OCI-LY7 (cell line): ENCODE measurements around the gene CMC1. TPM values are rescaled to one million over a fixed set of nuclear protein-coding genes. Genes with fewer than 3 reads are reported as not detected.

Experiments used
- BruUV-seq: library from RNA; stranded (reverse); fragments of 400-500 nt; replicated peaks from 2 replicates; lab custom pipeline; 2021; lab: Mats Ljungman, UMichigan
- CTCF ChIA-PET: fragments of 300-600 bp; sonication (Branson Sonifier 250); formaldehyde crosslinking; loops from one replicate; lab custom pipeline; 2022; ENCODE audit warnings: antibody characterized with exemption; ENCODE audit not compliant: unreplicated experiment; lab: Charles Lee
- POLR2A ChIA-PET: fragments of 300-600 bp; sonication (Branson Sonifier 250); formaldehyde crosslinking; loops from one replicate; lab custom pipeline; 2022; ENCODE audit warnings: antibody characterized with exemption; lab: Charles Lee
- DNase-seq: peaks from one replicate; pipeline ENCODE4 v3.0.0-alpha.2; 2015; ENCODE audit warnings: low spot score
- H2AFZ ChIP-seq: fragments of 200-600 bp; sonication (generic), shearing (Covaris generic); 2 replicates; pipeline ENCODE4 v1.6.1; 2014; ENCODE audit warnings: mild to moderate bottlenecking, antibody characterized with exemption, low read length, moderate library complexity
- H3K27ac ChIP-seq: fragments of 200-600 bp; sonication (generic); 2 replicates; pipeline ENCODE4 v1.5.1; 2014; ENCODE audit warnings: mixed run types, low read depth, mild to moderate bottlenecking, moderate library complexity, low read length, inconsistent platforms; ENCODE audit not compliant: poor library complexity, severe bottlenecking
- H3K36me3 ChIP-seq: fragments of 200-600 bp; sonication (generic); 2 replicates; pipeline ENCODE4 v1.6.1; 2014; ENCODE audit warnings: mild to moderate bottlenecking, antibody characterized with exemption, low read length, moderate library complexity, mixed read lengths; ENCODE audit not compliant: insufficient read depth
- H3K4me1 ChIP-seq: fragments of 200-600 bp; sonication (generic); 2 replicates; pipeline ENCODE4 v1.5.1; 2014; ENCODE audit warnings: mild to moderate bottlenecking, low read length; ENCODE audit not compliant: insufficient read depth, poor library complexity, severe bottlenecking
- H3K4me2 ChIP-seq: fragments of 200-600 bp; sonication (generic); 2 replicates; pipeline ENCODE4 v1.6.1; 2014; ENCODE audit warnings: mild to moderate bottlenecking, low read length
- H3K4me3 ChIP-seq: fragments of 200-600 bp; sonication (generic); 2 replicates; pipeline ENCODE4 v1.5.1; 2014; ENCODE audit warnings: mild to moderate bottlenecking, low read depth, low read length; ENCODE audit not compliant: poor library complexity, severe bottlenecking
- H3K79me2 ChIP-seq: fragments of 200-600 bp; sonication (generic); 2 replicates; pipeline ENCODE4 v1.6.1; 2016; ENCODE audit warnings: low read depth, mild to moderate bottlenecking, low read length, moderate library complexity, mixed read lengths; ENCODE audit not compliant: insufficient read depth
- H3K9me2 ChIP-seq: fragments of 200-600 bp; sonication (generic); 2 replicates; pipeline ENCODE4 v1.6.1; 2016; ENCODE audit warnings: mild to moderate bottlenecking, low read length, mixed read lengths; ENCODE audit not compliant: insufficient read depth
- H3K9me3 ChIP-seq: fragments of 200-600 bp; sonication (generic); 2 replicates; pipeline ENCODE4 v1.6.1; 2014; ENCODE audit warnings: mild to moderate bottlenecking, mixed run types, low read length, mixed read lengths
- H4K20me1 ChIP-seq: fragments of 200-600 bp; sonication (generic); 2 replicates; pipeline ENCODE4 v1.6.1; 2014; ENCODE audit warnings: mild to moderate bottlenecking, antibody characterized with exemption, low read length, moderate library complexity, mixed read lengths; ENCODE audit not compliant: insufficient read depth
- CTCF ChIP-seq: fragments of 200-600 bp; sonication (generic); conservative IDR thresholded peaks from 2 replicates; pipeline ENCODE4 v1.5.1; 2014; ENCODE audit warnings: mild to moderate bottlenecking, antibody characterized with exemption, low read length, moderate library complexity, mixed read lengths
- EZH2phosphoT487 ChIP-seq: fragments of 200-600 bp; sonication (generic); IDR thresholded peaks from 2 replicates; pipeline ENCODE4 v1.6.1; 2018; ENCODE audit warnings: low read depth, borderline replicate concordance, mild to moderate bottlenecking, mixed run types, antibody characterized with exemption, low read length, moderate library complexity, mixed read lengths
- intact Hi-C: fragments of 100-400 bp; cut with micrococcal nuclease; formaldehyde crosslinking; loops from one replicate; pipeline ENCODE4 v1.10.0; 2022; ENCODE audit not compliant: unreplicated experiment
- total RNA-seq, 2 experiments: library from RNA; depleted of rRNA in 1 of 2; stranded (reverse); fragments of >200 nt in 1 of 2; shearing (Covaris generic) in 1 of 2; gene quantifications; 2 replicates each; pipeline ENCODE4 v1.2.3, GENCODE V29; 2014 to 2022

The CMC1 gene
- total RNA-seq, 2 experiments from 2014 or later = 12.1 to 26.9 TPM

- H2AFZ ChIP-seq = no peak overlapping the region
These were observed 54.6 kb downstream of the CMC1 start for GRCh38 chr3:28295898-28296490.

GRCh38 chr3:28299705-28300104 lies 58.3 kb downstream of the CMC1 start:
- DNase-seq = no peak
- no peak for TF ChIP-seq EZH2phosphoT487
- no peak for TF ChIP-seq CTCF
- ChIA-PET CTCF (no interaction called here), POLR2A (interaction anchor here (1.1 kb wide), 1 partner anchor 12 kb away, joined by 3 read pairs; no protein-coding TSS in a partner anchor)
- no peak overlapping the region for H3K4me3 ChIP-seq
- H3K4me1 ChIP-seq = no peaks in the 10 kb centered on the region
- intact Hi-C loops = no loop called here
- H2AFZ ChIP-seq = no peak overlapping the region
- H3K27ac ChIP-seq = no peak overlapping the region
- H3K4me2 ChIP-seq = no peak overlapping the region
- no TSS peak for BruUV-seq
- H4K20me1 ChIP-seq = no peaks in the 10 kb centered on the region
- H3K36me3 ChIP-seq = no peaks in the 10 kb centered on the region
- no peaks in the 10 kb centered on the region for H3K79me2 ChIP-seq
- H3K9me3 ChIP-seq = no peaks in the 10 kb centered on the region
- H3K9me2 ChIP-seq = no peaks in the 10 kb centered on the region

More at GRCh38 chr3:28295898-28296490, 54.6 kb downstream of the CMC1 start:
- ChIA-PET CTCF (no interaction called here), POLR2A (interaction anchor here (0.6 to 0.9 kb wide), 4 partner anchors 9 to 30 kb away, joined by 3 to 4 read pairs (median 4); no protein-coding TSS in a partner anchor)
- no peak overlapping the region for H3K4me3 ChIP-seq
- no peaks in the 10 kb centered on the region for H3K9me3 ChIP-seq
- H3K9me2 ChIP-seq = no peaks in the 10 kb centered on the region
- intact Hi-C loops = no loop called here
- TF ChIP-seq CTCF (no peak), EZH2phosphoT487 (no peak)
- H3K36me3 ChIP-seq = no peaks in the 10 kb centered on the region
- no peaks in the 10 kb centered on the region for H3K79me2 ChIP-seq
- H3K27ac ChIP-seq = no peak overlapping the region
- H3K4me1 ChIP-seq = no peaks in the 10 kb centered on the region
- H4K20me1 ChIP-seq = no peaks in the 10 kb centered on the region
- H3K4me2 ChIP-seq = no peak overlapping the region
- no peak for DNase-seq
- BruUV-seq = no TSS peak

- ChIA-PET CTCF (no interaction called here), POLR2A (interaction anchor here (0.6 kb wide), 1 partner anchor 1748 kb away, joined by 3 read pairs; no protein-coding TSS in a partner anchor)
- intact Hi-C loops = no loop called here
- TF ChIP-seq EZH2phosphoT487 (no peak), CTCF (no peak)
- Histone ChIP-seq H3K36me3 (no peaks in the 10 kb centered on the region), H3K4me2 (no peak overlapping the region), H3K4me3 (no peak overlapping the region), H2AFZ (no peak overlapping the region), H4K20me1 (no peaks in the 10 kb centered on the region), H3K4me1 (no peaks in the 10 kb centered on the region), H3K9me2 (no peaks in the 10 kb centered on the region), H3K27ac (no peak overlapping the region), H3K79me2 (no peaks in the 10 kb centered on the region), H3K9me3 (no peaks in the 10 kb centered on the region)
- no peak for DNase-seq
- BruUV-seq = no TSS peak
These were observed 59.0 kb downstream of the CMC1 start for GRCh38 chr3:28300345-28300962.
